Gastroesophageal sphincter (tissue), 4 donors: ENCODE data around the gene ALG12. TPM values are rescaled to one million over a fixed set of nuclear protein-coding genes. Genes with fewer than 3 reads are reported as not detected.

Experiments used
- ATAC-seq: fragments of 150-250 bp; one replicate; pipeline ENCODE4 v1.9.1; 2016; ENCODE audit warnings: mild to moderate bottlenecking, moderate library complexity
- H3K27ac ChIP-seq, 4 donors: fragments of 200-600 bp; sonication (generic) in 3 of 4; 1 replicate in 3 of 4; 2 replicates in 1 of 4; pipeline ENCODE4 v1.5.1; 2016 to 2019
- H3K27me3 ChIP-seq: fragments of 200-600 bp; sonication (generic); one replicate; pipeline ENCODE4 v1.5.1; 2019
- H3K36me3 ChIP-seq, 2 donors: fragments of 200-600 bp; sonication (generic); one replicate each; pipeline ENCODE4 v1.5.1; 2019; ENCODE audit warnings: control low read depth in 1 of 2
- H3K4me1 ChIP-seq, 3 donors: fragments of 200-600 bp; sonication (generic); 1 replicate in 2 of 3; 2 replicates in 1 of 3; pipeline ENCODE4 v1.5.1; 2016 to 2019; ENCODE audit warnings: control low read depth in 2 of 3
- H3K4me3 ChIP-seq, 2 donors: fragments of 200-600 bp; sonication (generic); one replicate each; pipeline ENCODE4 v1.5.1; 2019; ENCODE audit warnings: mild to moderate bottlenecking in 1 of 2, moderate library complexity in 1 of 2
- H3K9me3 ChIP-seq, 3 donors: fragments of 200-600 bp; sonication (generic); one replicate each; pipeline ENCODE4 v1.5.1; 2017 to 2019; ENCODE audit warnings: control low read depth in 2 of 3
- CTCF ChIP-seq, 4 experiments: fragments of 200-600 bp in 2 of 4; fragments of 450-650 bp in 2 of 4; sonication (generic) in 1 of 4; IDR thresholded peaks; one replicate each; pipeline ENCODE4 v1.5.1; 2017 to 2019; ENCODE audit warnings: antibody characterized with exemption in 4 of 4, mild to moderate bottlenecking in 2 of 4, moderate library complexity in 2 of 4
- EP300 ChIP-seq: sonication (generic); formaldehyde crosslinking; IDR thresholded peaks from one replicate; pipeline ENCODE4 v1.6.1; 2017; ENCODE audit warnings: antibody characterized with exemption, mild to moderate bottlenecking
- POLR2A ChIP-seq, 2 donors: fragments of 450-650 bp; IDR thresholded peaks; one replicate each; pipeline ENCODE4 v1.6.1; 2017; ENCODE audit warnings: antibody characterized with exemption in 2 of 2, mild to moderate bottlenecking in 2 of 2, moderate library complexity in 1 of 2
- POLR2AphosphoS5 ChIP-seq: sonication (generic); formaldehyde crosslinking; IDR thresholded peaks from one replicate; pipeline ENCODE4 v1.6.1; 2017; ENCODE audit warnings: antibody characterized with exemption
- WGBS, 2 donors: methylation state at CpG; one replicate each; pipeline ENCODE4 v1.1.5; 2018; ENCODE audit warnings: low coverage in 1 of 2; 5-methylcytosine and 5-hydroxymethylcytosine counted together
- total RNA-seq, 4 donors: library from RNA; depleted of rRNA; stranded (reverse); fragments of >200 nt; gene quantifications; one replicate each; pipeline ENCODE4 v1.1.0, GENCODE V29; 2016

Gene ALG12
- 10 to 100 TPM; 18.8 to 30.0 (median 22.6) TPM for total RNA-seq

GRCh38 chr22:49917974-49918910, at the start of gene ALG12, which contains the start of gene CRELD2:
TSS of gene ALG12 (minus strand) at chr22:49918438. CDS start at chr22:49913765, 4,673 bp downstream.
TSS of gene CRELD2 (plus strand) at chr22:49918634. CDS start at chr22:49918770, 136 bp downstream.
- no peaks in the 10 kb centered on the region for H3K27me3 ChIP-seq
- H3K4me1 ChIP-seq: peaks cover 0 to 33% (median 14%) of the 10 kb centered on the region in 3 donors
- no peaks in the 10 kb centered on the region for H3K9me3 ChIP-seq
- H3K36me3 ChIP-seq: peaks cover 0 to 35% of the 10 kb centered on the region in 2 donors
- H3K27ac ChIP-seq: peak within 1 kb of the TSS; percentile 55 to 97 (median 95)
- TF ChIP-seq POLR2AphosphoS5: peak; percentile 26
- TF ChIP-seq POLR2A (IDR thresholded peaks at IDR 0.05): peak; percentile 73 to 75
- no peak for TF ChIP-seq EP300
- TF ChIP-seq CTCF (IDR thresholded peaks at IDR 0.05): peak in 1 of 4 experiments; percentile 31
- H3K4me3 ChIP-seq: peak within 1 kb of the TSS; percentile 64 to 91
- peak; percentile 99 for ATAC-seq
- WGBS, 2 donors: no CpG with 5 or more reads among the region's 103 CpGs

GRCh38 chr22:49967706-49968208, 49.5 kb upstream of the ALG12 start:
- ATAC-seq: no peak
- Histone ChIP-seq H3K4me1 (peaks cover 0 to 99% (median 62%) of the 10 kb centered on the region in 3 donors), H3K4me3 (peak overlapping the region in 1 of 2 donors; percentile 35), H3K27me3 (no peaks in the 10 kb centered on the region), H3K27ac (peak overlapping the region in 3 of 4 donors; percentile 96 to 98 (median 97)), H3K36me3 (peaks cover 0 to 29% of the 10 kb centered on the region in 2 donors), H3K9me3 (no peaks in the 10 kb centered on the region)
- WGBS, 2 donors: 67% methylated on average over 1 of the region's 18 CpGs; no CpG with 5 or more reads in 1 of the 2 donors
- TF ChIP-seq POLR2AphosphoS5 (peak; percentile 35), POLR2A (IDR thresholded peaks at IDR 0.05) (no peak), EP300 (no peak)

GRCh38 chr22:49966774-49967705, 48.8 kb upstream of the ALG12 start:
- no peaks in the 10 kb centered on the region for H3K9me3 ChIP-seq
- peaks cover 0 to 32% of the 10 kb centered on the region in 2 donors for H3K36me3 ChIP-seq
- peak overlapping the region; percentile 4 to 98 (median 96) for H3K27ac ChIP-seq
- ATAC-seq: no peak
- H3K4me1 ChIP-seq: peaks cover 0 to 98% (median 65%) of the 10 kb centered on the region in 3 donors
- TF ChIP-seq CTCF (IDR thresholded peaks at IDR 0.05): no peak
- TF ChIP-seq POLR2A (IDR thresholded peaks at IDR 0.05): no peak
- no peak for TF ChIP-seq POLR2AphosphoS5
- no peak for TF ChIP-seq EP300
- H3K4me3 ChIP-seq: peak overlapping the region in 1 of 2 donors; percentile 35
- H3K27me3 ChIP-seq: no peaks in the 10 kb centered on the region
- no CpG with 5 or more reads among the region's 36 CpGs for WGBS, 2 donors

- H3K36me3 ChIP-seq: peaks cover 0 to 32% of the 10 kb centered on the region in 2 donors
- peaks cover 0 to 98% (median 56%) of the 10 kb centered on the region in 3 donors for H3K4me1 ChIP-seq
- H3K4me3 ChIP-seq: peak overlapping the region in 1 of 2 donors; percentile 97
- TF ChIP-seq CTCF (IDR thresholded peaks at IDR 0.05): no peak
- no peak for TF ChIP-seq POLR2A (IDR thresholded peaks at IDR 0.05)
- no peak for TF ChIP-seq EP300
- no peak for TF ChIP-seq POLR2AphosphoS5
- no peaks in the 10 kb centered on the region for H3K27me3 ChIP-seq
- no peak for ATAC-seq
- no CpG with 5 or more reads among the region's 11 CpGs for WGBS, 2 donors
- peak overlapping the region in 3 of 4 donors; percentile 96 to 98 (median 97) for H3K27ac ChIP-seq
- no peaks in the 10 kb centered on the region for H3K9me3 ChIP-seq
These were observed 48.0 kb upstream of the ALG12 start for GRCh38 chr22:49966041-49966773.
